HepG2 (cell line): ENCODE data around the gene SLC38A2. TPM values are rescaled to one million over a fixed set of nuclear protein-coding genes. Genes with fewer than 3 reads are reported as not detected.

ENCODE experiments used
- ATF1 ChIP-seq: IDR thresholded peaks from 2 replicates; pipeline ENCODE4 v1.6.1; 2016; ENCODE audit warnings: mild to moderate bottlenecking, control low read depth
- CHD2 ChIP-seq: IDR thresholded peaks from 2 replicates; pipeline ENCODE4 v1.6.1; 2011; ENCODE audit warnings: low read depth, low read length, improper control_type of control experiment
- HINFP ChIP-seq: sonication (generic); formaldehyde crosslinking; IDR thresholded peaks from 2 replicates; pipeline ENCODE4 v1.4.0; 2020; ENCODE audit warnings: low read depth, mild to moderate bottlenecking, missing genetic modification reagents
- HNRNPLL ChIP-seq: fragments of 200-400 bp; formaldehyde crosslinking; IDR thresholded peaks from 2 replicates; pipeline ENCODE4 v1.6.1; 2017; ENCODE audit warnings: mild to moderate bottlenecking, low read depth, low read length; ENCODE audit not compliant: poor library complexity, severe bottlenecking
- MYC ChIP-seq: sonication (generic); formaldehyde crosslinking; IDR thresholded peaks from 2 replicates; pipeline ENCODE4 v1.9.0; 2021; ENCODE audit warnings: missing genetic modification reagents, borderline replicate concordance
- SKIL ChIP-seq: sonication (generic); formaldehyde crosslinking; IDR thresholded peaks from 2 replicates; pipeline ENCODE4 v1.8.0; 2022; ENCODE audit warnings: missing genetic modification reagents, mild to moderate bottlenecking, moderate library complexity, borderline replicate concordance
- TBX2 ChIP-seq: sonication (generic); formaldehyde crosslinking; IDR thresholded peaks from 2 replicates; pipeline ENCODE4 v1.5.0; 2020; ENCODE audit warnings: missing genetic modification reagents, mild to moderate bottlenecking, borderline replicate concordance
- TCF12 ChIP-seq, 2 experiments: fragments of 450-650 bp in 1 of 2; sonication (generic) in 1 of 2; formaldehyde crosslinking in 1 of 2; IDR thresholded peaks; 2 replicates each; pipeline versions ENCODE4 v1.6.1 to v1.8.0; 2017 to 2022; ENCODE audit warnings: antibody characterized with exemption in 1 of 2, mild to moderate bottlenecking in 1 of 2, missing genetic modification reagents in 1 of 2, moderate library complexity in 1 of 2
- THYN1 ChIP-seq: sonication (generic); formaldehyde crosslinking; IDR thresholded peaks from 2 replicates; pipeline ENCODE4 v1.8.1; 2023; ENCODE audit warnings: low read depth, mild to moderate bottlenecking, moderate library complexity, missing genetic modification reagents, borderline replicate concordance
- TSC22D2 ChIP-seq: sonication (generic); formaldehyde crosslinking; IDR thresholded peaks from 2 replicates; pipeline ENCODE4 v1.5.1; 2020; ENCODE audit warnings: missing genetic modification reagents, mild to moderate bottlenecking, borderline replicate concordance
- ZFP91 ChIP-seq: sonication (generic); formaldehyde crosslinking; IDR thresholded peaks from 2 replicates; pipeline ENCODE4 v1.9.0; 2022; ENCODE audit warnings: missing genetic modification reagents, mild to moderate bottlenecking, borderline replicate concordance
- polyA plus RNA-seq, 8 experiments: library from polyadenylated mRNA; depleted of rRNA in 3 of 8; stranded (reverse) in 7 of 8; unstranded in 1 of 8; fragments of >200 nt; fragmentation: Illumina TruSeq in 4 of 8; extraction: Trizol in 4 of 8; gene quantifications; 2 replicates each; pipeline versions ENCODE4 v1.2.1 to v1.2.3, GENCODE V29; 2011 to 2016; ENCODE audit warnings: low read depth in 4 of 8, missing spikeins in 1 of 8, mixed read lengths in 1 of 8; ENCODE audit not compliant: insufficient read depth in 1 of 8
- total RNA-seq, 5 experiments: library from RNA; depleted of rRNA; stranded (reverse); fragments of >200 nt; fragmentation: Illumina TruSeq; extraction: Trizol; gene quantifications; 2 replicates each; pipeline ENCODE4 v1.2.3, GENCODE V29; 2016; ENCODE audit warnings: low read depth in 1 of 5

Gene SLC38A2
- total and polyA plus RNA-seq, 2 of the 13 experiments (the other 11 are each of a cell fraction or from before 2014, with no cell fraction given), result 368 to 880 TPM

GRCh38 chr12:46354111-46354801 is 18.3 kb downstream of the SLC38A2 start (continued):
- TF ChIP-seq SKIL (CRISPR knock-in tag), result no peak
- TF ChIP-seq MYC (CRISPR knock-in tag), result no peak
- no peak for TF ChIP-seq TCF12 (IDR thresholded peaks at IDR 0.05)
- no peak for TF ChIP-seq TCF12 (CRISPR knock-in tag; IDR thresholded peaks at IDR 0.05)
- no peak for TF ChIP-seq ZFP91 (CRISPR knock-in tag)
- no peak for TF ChIP-seq HNRNPLL
- TF ChIP-seq TBX2 (CRISPR knock-in tag), result no peak
- no peak for TF ChIP-seq TSC22D2
- no peak for TF ChIP-seq HINFP (CRISPR knock-in tag)
- no peak for TF ChIP-seq ATF1 (CRISPR knock-in tag)
- no peak for TF ChIP-seq THYN1
- TF ChIP-seq CHD2, result no peak
